NCI-H345 treated with DMSO at 0.1 percent for 48 hours (cell line): Measurements from ENCODE around the gene BOD1L2.

Experiments used
- DNase-seq: peaks from one replicate; lab custom pipeline; 2025; ENCODE audit not compliant: unreplicated experiment; lab: John Stamatoyannopoulos, UW

BOD1L2 gene

GRCh38 chr18:57150081-57150480 is 3.2 kb downstream of the BOD1L2 start:
- DNase-seq, result no peak

- DNase-seq, result peak; percentile 51
These were observed 3.9 kb downstream of the BOD1L2 start for GRCh38 chr18:57150828-57151227.

DNA sequence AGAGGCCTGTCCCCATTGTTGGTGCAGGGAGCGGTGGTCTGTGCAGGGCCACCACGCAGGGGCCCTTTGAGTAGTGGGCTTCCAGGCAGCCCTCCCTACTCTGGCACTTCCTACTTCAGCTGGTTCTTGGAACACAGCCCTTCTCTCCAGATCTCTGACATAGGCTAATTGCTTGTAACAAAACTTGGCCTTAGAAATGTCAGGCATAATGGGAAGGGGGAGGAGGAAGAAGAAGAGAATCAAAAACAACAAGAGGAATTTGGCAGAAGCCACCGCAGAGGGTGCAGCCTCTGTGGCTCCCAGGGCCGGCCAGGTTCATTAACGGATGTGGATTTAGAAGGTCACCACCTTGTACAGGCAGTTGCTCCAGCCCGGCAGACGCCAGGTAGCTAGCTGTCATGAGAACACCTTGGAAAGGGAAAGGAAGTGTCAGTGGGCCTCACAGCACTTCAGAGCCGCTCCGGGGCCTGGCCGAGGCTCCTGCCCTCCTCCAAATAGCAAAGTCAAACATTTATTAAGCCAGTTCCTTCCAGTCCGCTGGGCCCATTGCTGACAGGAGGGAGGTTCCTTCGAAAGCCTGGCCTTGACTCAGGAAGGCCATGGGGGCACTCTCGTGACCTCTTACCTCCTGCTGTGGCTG is 7.4 kb downstream of the BOD1L2 start:
- no peak for DNase-seq

- DNase-seq, result no peak
These were observed 17.5 kb downstream of the BOD1L2 start for GRCh38 chr18:57164401-57164800.

GRCh38 chr18:57167617-57168308 is 20.9 kb downstream of the BOD1L2 start:
- DNase-seq, result no peak

GRCh38 chr18:57171026-57171425 is 24.1 kb downstream of the BOD1L2 start:
- no peak for DNase-seq

DNA sequence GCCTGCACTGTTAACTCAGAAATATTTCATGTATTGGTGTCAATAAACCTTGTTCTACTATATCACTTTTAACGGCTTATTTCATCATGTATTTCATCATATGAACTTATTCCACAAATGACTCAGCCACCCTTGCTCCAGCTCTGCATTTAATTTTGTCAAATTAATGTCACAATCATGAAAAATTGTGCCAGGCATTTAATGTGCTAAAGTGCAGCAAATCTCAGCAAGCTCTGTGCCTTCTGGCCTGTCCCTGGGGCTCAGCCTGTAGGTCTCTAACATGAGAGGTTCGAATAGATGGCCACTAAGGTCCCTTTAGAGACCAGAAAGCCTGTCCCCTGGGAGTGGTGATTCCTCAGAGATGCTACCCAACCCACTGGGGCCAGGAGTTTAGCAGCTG is 28.6 kb downstream of the BOD1L2 start:
- no peak for DNase-seq

DNA sequence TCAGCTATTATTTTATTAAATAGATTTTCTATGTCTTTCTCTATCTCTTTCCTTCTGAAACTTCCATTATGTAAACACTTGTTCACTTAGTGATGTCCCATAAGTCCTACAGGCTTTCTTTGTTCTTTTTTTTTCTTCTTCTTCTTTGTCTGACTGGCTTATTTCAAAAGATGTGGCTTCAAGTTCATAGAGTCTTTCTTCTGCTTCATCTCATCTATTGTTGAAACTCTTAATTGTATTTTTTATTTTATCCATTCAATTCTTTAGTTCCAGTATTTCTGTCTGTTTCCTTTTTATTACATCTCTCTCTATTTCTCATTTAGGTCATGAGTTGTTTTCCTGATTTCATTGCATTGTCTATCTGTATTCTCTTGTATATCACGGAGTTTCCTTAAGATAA is 38.5 kb downstream of the BOD1L2 start:
- DNase-seq, result no peak

DNA sequence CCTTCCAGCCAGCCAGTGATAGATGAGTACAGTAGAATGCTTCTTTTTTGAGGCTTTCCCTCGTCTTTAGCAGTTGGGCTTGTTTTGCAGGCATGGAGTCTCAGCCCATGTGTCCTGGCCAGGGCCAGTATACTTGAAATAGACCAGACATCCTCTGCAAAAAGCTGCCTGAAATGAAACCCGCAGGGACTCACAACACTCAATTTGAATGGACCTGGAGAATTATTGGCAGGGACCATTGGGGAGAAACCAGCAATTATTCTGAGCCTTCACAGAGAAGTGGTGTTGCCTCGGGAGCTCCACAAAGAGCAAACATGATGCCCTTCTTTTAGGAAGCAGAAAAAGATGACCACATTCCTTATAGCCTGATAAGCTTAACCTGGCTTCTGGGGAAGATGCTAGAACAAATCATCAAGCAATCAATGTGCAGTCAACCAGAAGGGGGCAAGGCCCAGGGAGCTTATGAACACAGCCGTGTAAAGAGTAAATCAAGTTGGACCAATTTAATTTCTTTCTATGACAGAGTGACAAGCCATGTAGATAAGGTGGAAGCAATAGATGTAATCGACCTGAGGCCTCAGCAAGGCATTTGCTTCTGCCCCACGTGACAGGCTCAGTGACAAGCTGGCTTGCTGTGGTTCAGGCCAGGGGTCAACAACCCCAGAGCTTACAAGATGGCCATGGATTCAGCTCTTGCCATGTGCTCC is 42.1 kb downstream of the BOD1L2 start:
- DNase-seq, result no peak

DNA sequence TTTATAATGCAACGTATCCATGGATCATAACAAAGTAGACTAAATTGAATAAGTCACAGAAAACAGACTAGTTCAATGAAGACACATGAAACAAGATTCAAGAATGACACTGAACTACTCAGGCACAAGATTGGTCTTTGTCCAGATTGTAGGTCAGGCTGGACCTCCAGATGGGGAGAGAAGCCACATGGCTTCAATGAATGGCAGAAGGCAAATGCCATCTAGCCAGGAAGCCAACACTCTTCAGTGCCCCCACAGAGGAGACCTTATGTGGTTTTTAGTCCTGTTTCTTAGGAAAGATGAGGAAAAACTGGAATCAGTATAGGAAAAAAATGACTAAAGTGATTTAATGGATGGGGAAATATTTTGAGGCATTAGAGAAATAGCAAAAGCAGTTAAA is 43.1 kb downstream of the BOD1L2 start:
- DNase-seq, result no peak

DNA sequence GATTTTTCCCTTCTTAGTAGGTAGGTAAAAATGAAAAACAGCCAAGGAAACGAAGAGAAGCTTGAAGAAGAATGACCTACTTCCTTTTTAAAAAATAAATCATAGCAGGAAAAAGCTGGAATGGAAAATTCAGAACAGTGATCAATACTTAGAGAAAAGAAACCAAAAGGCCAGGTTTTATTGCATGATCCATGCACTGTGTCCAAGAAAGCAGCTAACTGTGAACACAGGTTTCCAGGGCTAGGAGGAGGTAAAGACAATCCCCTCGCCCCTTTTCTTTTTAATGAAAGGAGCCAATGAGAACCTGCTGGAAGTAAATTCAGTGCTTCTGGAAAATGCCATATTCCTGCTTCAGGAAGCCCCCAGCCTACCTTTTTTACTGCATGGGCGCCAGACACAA is 47.2 kb downstream of the BOD1L2 start:
- DNase-seq, result no peak

GRCh38 chr18:57194622-57195021 is 47.7 kb downstream of the BOD1L2 start:
- no peak for DNase-seq

GRCh38 chr18:57195341-57195740 is 48.5 kb downstream of the BOD1L2 start:
- no peak for DNase-seq

DNA sequence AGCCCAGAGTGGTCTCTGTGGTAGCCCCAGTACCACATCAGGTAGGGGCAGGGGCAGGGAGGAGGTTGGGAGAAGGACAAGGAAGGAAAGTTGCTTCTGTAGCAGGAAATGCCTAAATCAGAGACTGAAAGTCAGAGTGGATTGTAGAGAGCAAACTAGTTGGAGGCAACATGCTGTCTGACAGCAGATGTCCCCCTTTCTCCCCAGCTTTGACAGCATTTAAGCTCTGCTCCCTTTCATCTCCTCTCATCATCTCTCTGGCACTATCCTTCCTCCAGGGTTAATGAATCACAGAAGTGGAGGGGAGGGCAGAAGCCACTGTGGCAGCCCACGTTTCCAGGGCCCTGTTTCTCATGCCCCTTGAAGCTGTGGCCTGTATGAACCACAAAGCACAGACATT is 50.4 kb downstream of the BOD1L2 start:
- no peak for DNase-seq

DNA sequence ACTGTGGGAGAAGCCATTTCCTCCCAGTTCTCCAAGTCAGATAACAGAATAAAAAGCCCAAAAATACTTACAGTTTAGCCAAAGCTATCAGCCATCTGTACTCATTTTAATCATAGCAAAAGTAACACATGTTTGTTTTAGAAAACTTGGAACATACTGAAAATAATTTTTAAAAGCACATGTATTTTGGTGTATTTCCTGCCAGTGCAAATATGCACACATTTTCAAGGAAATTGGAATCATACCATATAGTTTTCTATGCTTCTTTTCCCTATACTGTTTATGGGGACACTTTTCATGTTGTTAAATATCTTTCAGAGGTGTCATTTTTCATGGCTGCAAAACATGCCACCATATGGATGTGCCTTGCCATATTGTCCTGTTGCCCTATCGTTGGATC is 51.2 kb downstream of the BOD1L2 start:
- no peak for DNase-seq
